HG02973 (cell line): ENCODE data around the gene APBA2.
"Not testable (repeated sequence)": the region's sequence is repeated elsewhere in the genome, so short reads cannot be mapped to it uniquely, and the experiment has no call there.

Source experiments
- ATAC-seq: cut with Tn5 transposase; IDR thresholded peaks from one replicate; pipeline ENCODE4 v1.9.1; 2021; ENCODE audit warnings: moderate library complexity; ENCODE audit not compliant: unreplicated experiment

APBA2 gene

DNA sequence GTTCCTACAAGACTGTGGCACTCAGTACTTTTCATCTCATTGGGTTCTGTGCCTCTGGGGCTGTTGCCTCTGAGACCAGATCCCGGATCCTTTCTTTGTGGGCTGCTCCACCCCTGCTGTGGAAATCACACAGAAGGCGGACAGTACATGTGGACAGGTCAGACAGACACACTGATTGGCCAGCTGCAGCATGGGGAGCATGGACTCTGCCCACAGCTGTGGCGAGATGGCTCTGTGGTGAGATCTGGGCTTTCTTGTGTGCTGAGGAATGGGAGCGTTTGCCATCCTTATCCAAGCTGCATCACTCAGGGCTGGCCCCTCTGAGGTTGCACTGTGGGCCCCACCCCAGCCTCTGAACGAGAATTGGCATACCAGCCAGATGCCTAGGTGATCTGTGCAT lies 147.0 kb downstream of the APBA2 start:
- no peak for ATAC-seq

DNA sequence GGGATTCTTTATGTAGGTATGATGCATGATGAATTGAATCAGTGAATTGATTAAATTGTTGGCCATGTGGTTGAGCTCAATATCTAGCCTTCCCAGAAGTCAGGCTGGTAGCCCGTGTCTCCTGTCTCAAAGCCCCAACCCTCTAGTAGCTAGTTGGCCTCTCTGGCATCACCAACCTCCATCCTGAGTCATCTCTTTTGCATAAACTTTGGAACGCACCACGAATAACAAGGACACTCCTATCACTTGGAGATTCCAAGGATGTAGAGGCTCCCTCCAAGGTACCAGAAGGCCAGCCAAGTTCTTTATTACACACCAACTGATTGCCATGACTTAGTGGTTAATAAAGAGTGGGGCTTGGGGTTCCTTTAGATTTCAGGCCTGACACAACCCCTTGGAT lies 148.4 kb downstream of the APBA2 start:
- ATAC-seq: no peak

DNA sequence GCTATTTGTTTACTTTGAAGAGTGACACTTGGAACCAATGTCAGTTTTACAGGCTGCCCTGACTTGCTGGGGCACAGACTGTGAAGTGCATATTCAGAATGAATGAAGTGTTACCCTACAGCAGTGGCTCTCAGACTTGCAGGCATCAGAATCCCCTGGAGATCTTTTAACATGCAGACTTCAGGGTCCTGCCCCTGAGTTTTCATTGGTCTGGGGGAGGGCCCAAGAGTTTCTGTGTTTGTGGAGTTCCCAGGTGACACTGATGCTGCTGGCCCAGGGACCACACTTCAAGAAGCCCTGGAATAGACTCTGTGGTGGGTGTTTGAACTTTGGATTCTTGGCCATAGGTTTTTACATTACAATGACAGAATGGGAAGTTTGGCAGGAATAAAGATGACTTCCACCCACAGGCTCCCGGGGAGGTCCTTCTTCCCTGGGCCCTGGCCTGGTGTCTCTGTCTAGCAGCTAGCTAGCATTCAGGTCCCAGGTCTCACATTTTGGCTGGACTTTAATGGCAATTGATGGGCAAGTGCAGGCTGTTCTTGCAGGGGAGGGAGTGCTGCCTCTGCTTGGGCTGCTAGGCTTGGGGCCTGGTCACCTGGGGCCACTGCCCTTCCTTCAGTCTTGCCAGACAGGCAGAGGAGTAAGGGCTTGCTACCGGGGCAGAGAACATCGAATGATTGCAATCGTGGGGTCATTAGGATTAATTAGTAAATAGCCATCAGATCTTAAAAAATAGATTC lies 149.0 kb downstream of the APBA2 start:
- no peak for ATAC-seq

DNA sequence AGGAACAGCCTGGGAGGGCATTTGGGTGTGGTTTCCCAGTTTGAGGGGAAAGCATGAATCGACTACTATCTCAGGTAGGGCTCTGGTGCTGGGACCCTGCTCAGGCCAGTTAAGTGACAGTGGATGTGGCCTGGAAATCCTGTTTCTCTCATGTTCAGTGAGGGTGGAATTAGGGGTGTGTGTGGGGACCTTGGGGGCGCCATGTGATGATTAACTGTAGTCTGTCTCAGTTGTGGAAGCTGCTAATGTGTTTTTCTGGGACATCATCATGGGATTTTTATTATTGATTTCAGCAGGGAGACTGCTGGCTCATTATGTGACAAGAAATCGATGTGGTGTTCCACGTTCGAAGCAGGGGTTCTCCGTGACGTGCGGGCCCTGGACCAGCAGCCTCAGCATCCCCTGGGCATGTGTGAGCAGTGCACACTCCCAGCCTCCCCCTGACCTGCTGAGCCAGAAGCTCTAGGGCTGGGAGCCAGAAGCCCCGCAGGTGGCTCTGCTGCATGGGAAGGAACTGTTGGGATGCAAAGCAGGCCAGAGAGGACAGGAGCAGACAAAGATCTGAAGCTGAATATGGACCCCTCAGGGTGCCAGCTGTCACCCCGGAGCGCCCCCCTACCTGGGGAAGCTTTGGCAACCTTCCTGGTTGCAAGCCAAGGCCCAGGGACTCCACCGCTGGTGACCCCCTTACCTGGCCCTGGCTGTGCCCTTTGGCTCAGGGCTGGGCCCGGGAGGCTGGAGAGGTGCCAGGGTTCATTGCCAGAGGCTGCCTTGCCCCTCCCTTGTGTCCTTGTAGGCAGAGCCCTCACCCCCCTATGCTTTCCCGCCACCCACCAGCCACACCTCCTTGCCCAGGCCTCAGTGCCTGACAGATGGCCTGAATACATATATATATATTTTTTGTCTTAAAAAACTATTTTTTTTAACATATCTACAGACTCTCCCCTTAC lies 149.8 kb downstream of the APBA2 start:
- no peak for ATAC-seq

DNA sequence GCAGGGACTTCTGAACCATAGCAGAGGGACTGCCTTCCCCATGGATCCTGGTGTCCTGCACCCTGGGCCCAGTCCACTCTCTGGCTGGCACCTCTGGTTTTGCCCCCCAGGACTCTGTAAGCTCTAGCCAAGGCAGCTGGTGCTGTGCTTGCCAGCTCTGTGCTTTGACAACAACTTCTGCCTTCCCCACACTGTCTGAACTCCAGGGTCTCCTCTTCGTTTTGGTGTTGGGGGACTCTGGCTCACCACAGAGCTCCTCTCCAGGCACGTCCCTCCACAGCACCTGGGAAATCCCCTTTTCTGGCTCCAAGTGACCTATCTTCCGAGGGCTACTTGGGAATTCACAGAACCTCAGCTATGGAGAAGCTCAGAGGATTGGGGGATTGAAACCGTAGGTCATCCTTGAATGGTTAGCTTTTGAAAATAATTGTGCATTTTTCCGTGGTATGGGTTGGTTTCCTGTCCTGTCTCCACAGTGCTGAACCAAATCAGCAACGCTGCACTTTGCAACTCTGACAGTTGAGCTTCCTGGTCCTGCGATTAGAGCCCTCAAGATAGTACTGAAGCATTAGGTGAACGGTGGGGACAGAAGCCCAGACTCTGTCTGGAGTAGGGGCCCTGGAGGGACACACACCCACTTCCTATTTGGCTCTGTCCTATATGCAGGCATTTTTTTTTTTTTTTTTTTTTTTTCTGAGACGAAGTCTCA lies 152.4 kb downstream of the APBA2 start:
- no peak for ATAC-seq

DNA sequence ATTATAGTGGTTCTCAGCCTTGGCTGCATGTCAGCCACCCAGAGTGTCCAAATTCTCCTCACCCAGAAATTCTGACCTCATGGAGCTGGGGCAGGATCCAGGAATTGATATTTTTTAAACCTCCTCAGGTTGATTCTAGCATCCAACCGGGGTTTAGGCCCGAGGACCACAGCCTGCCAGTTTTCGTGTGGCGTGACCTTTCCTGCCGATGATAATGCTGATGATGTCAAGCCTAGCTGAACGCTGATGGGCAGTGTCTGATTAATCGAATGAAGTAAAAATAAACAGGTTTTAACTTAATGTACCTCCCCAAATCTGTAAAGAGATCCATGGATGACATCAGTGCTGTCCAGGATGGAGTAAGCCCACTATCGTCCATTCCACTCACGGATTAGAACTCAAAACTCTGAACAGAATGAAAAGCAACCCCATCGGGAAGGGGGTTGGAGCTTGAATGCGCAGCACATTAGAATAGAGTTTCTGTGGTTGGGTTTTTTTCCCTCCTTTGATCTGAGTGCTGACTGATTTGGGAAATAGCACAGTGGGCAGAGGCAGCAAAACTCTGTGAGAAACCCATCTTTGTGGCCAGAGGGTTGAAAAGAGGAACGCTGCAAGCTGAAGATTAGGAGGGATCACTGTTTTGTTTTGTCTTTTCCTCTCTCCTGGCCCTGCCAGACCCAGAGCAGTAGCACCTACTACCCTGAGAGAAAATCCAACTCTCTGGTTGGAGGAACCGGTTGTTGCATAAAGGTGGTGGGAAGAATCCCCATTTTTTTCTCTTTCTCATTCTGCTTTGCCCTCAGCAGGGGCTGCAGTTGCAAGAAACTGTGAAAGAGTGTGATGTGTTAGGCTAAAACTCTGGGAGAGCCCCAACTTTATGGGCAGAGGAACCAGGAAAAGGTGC lies 153.9 kb downstream of the APBA2 start:
- no peak for ATAC-seq

DNA sequence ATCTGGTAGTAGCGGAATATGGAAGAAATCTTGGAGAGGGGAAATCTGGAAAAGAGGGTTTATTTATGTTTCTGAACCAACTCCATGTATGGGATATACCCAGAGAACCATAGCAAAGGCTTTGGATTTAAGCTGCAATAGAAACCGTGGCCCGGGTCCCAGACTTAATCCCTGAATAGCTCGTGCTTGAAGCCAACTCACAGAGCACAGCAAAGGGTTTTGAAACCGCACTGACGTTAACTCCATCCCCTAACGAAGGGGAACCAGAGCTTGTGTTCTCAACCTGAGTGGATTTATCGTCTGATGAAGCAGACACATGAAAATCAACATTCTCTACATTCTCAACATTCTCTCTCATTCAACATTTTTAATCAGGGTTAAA lies 154.6 kb downstream of the APBA2 start:
- no peak for ATAC-seq

DNA sequence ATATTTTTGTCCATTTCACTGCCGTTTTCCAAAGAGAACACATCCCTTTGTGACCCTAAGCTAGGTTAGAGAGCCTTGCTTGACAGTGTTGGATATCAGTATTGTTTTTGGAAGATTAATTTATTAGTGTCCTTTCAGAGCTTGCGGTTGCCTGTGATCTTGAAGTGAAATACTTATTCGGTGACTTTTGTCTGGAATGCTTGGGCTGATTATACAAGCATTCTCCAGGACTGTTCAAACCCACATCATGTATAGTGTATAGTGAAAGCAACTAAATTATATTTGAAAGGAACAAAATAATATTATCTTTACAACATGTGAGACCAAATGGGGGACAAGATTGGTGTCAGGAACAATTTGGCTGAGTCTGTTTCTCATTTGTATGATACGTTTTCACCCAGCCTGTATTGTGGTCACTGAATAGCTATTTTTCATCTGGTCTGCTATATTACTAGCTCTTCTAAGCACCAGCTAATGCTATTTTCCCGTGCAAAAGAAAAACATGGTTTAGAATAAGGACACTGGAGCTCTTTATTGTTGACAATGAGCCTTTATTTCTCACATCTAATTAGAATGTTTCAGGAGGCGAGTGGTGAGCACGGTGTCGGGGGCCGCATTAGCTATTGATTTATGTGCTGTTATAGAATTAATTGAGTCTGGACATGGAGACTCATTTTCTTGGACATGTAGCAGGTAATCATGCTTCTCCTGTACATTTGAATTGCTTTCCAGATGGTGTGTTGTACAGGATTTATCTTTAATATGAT lies 158.1 kb downstream of the APBA2 start:
- no peak for ATAC-seq

DNA sequence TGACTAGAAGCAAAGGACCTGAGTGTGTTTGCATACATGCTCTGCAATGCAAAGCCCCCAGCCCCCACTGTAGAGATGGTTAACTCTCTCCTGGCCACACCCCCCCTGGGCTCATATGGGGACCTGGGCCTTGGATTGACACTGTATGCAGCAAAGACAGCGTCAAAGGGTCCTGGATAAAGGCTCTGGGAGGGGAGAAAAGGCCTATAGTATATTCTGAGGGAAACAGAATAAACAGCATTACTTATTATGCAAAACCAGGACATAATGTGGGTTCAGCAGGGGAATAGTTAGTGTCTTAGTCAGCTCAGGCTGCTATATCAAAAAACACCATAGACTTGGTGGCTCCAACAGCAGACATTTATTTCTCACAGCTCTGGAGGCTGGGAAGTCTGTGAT lies 158.7 kb downstream of the APBA2 start:
- ATAC-seq: no peak

DNA sequence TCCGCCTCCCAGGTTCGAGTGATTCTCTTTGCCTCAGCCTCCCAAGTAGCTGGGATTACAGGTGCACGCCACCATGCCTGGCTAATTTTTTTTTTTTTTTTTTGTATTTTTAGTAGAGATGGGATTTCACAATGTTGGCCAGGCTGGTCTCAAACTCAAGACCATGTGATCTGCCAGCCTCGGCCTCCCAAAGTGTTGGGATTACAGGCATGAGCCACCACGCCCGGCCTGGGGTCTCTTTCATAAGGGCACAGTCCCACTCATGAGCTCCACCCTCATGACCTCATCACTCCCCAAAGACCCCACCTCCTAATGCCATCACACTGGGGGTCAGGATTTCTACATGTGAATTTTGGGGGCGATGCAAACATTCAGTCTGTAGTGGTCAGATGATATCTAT lies 159.4 kb downstream of the APBA2 start:
- ATAC-seq: not testable (repeated sequence)

DNA sequence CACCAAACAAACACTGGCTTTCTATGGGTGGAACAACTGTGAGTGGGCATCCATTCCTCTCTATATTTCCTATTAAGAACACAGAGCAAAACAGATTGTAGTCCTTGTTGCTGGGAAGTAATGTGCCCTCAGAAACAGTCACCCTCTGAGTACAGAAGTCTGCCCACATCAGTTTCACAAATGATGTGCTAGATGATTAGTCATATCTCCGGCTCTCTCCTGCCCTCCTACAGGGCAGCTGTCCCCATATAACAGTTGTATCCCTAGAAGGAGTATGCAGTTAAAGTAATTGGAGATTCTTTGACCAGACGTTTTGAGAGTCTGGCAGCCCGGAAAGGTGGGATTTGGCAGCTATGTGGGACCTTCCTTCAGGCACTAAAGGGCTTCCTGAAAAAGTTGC lies 159.9 kb downstream of the APBA2 start:
- ATAC-seq: no peak

DNA sequence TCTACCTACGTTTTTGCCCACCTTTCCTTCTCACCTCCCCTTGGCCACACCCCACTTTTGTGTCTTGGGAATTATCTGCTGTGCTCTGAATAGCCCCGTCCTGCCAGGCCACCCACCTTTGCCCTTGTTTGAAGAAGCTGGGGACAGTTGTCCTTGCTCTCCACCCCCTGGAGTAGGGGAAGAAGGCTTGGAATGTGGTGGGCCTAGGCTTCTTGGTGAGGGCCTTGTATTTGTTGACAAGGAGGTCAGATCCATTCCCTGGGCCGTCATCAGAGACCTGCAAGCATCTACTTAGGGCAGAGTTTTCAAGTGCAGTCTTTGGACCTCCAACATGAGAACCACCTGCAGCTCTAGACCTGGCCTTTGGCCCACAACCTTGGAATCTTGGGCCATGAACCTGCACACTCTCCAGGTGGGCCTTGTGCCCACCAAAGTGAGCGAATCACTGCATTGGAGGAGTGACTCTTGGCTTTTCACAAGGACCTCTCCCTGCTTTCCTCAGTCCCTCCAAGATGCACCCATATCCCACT lies 160.6 kb downstream of the APBA2 start:
- ATAC-seq: no peak

DNA sequence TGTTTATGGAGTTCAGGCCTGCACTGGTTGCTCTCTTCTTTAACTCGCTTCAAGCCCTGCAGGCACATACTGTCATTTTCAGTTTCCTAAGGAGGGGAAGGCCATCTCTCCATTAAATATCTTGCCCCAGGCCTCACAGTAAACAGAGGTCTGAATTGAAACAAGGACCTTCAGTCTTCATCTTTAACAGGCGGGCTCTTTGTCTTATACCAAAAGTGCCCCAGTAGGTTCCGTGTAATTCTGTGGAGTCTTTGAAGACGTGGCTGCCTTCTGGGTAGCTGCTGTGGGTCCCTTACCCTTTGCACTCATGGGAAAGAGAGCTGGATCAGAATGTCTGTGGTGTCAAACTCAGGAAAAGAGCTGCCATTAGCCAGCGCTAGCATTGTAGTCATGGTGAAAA lies 161.2 kb downstream of the APBA2 start:
- no peak for ATAC-seq

DNA sequence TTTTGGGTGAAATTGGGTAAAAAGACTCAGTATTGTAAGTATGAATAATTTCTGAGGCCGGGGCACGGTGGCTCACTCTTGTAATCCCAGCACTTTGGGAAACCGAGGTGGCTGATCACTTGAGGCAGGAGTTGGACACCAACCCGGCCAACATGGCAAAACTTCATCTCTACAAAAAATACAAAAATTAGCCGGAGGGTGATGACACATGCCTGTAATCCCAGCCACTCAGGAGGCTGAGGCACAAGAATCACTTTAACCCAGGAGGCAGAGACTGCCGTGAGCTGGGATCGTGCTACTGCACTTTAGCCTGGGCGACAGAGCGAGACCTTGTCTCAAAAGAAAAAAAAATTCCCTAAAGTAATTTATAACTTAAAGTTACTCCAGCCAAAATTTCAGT lies 162.2 kb downstream of the APBA2 start:
- ATAC-seq: no peak

DNA sequence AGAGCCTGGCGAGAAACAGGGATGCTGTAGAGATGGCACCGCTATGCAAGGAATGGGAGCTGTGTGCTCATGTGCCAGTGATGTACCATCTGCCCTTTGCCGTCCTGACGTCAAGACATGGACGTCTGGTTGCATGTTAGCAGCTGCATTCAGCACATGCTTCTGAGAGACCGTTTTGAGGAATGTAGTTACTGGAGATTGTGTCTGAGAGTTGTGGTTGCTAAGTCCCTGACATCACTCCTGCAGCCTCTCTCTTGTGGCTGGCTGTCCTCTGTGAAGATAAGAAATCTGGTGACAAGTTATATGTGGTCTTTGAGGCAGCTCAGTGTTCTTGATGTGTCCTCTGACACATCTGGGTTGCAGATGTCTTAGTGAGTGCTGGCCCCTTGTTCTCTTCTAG lies 165.1 kb downstream of the APBA2 start:
- ATAC-seq: no peak

DNA sequence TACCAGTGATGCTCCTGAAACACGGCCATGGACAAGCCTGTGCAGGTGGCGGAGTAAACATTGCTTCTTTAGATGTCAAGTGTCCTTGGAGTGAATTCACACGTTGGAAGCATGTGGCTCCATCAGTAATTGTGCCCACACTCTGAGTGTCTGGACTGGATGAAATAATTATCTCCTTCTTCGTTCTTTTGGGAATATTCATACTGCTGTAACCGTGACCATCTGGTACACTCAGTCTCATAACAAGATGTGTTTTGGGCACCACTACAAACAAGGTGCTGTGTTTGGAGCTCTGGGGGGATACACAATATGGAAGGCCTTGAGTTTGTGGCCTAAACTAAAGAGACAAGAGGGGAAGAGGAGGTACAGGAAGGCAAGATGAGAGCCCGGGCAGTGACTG lies 165.6 kb downstream of the APBA2 start:
- no peak for ATAC-seq

DNA sequence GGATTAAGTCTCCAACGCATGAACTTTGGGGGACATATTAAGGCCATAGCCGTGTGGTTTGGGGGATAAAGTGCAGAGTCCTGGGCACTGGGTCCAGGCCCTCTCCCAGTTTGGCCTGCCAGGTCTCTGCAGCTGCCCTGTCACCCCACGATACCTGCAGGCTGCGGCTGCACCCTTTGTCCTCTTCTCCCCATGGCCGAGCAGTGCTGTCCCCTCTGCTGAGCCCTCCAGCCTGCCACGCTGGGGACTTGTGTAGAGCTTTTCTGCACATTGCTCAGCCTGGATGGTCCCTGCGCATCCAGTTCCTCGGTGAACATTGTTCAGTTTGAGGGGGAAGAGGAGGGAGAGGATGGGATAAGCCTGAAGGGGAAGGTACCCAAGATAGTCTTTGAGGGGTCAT lies 167.2 kb downstream of the APBA2 start:
- ATAC-seq: no peak

DNA sequence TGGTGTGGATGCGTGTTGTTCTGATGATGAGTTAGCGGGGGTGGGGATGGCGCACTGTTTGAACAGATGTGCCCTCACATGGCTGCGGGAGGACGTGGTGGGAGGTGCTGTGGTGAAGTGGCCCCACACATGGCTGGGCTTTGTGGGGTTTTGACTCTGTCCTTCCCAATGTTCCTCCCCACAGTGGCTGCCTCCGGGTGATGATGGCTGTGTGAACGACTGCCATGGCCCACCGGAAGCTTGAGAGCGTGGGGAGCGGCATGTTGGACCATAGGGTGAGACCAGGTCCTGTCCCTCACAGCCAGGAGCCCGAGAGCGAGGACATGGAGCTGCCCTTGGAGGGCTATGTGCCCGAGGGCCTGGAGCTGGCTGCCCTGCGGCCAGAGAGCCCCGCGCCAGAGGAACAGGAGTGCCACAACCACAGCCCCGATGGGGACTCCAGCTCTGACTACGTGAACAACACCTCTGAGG lies 167.9 kb downstream of the APBA2 start:
- no peak for ATAC-seq
